ENCODE measurements around the gene LSM3. TPM values are rescaled to one million over a fixed set of nuclear protein-coding genes. Genes with fewer than 3 reads are reported as not detected.
A peak's percentile ranks its signal among the peaks of the same experiment; 100 is the strongest.
"Not testable (repeated sequence)": the region's sequence is repeated elsewhere in the genome, so short reads cannot be mapped to it uniquely, and the experiment has no call there.

LSM3 gene
- total RNA-seq, 2 donors from 2014 or later, result 9.1 to 9.9 TPM

DNA sequence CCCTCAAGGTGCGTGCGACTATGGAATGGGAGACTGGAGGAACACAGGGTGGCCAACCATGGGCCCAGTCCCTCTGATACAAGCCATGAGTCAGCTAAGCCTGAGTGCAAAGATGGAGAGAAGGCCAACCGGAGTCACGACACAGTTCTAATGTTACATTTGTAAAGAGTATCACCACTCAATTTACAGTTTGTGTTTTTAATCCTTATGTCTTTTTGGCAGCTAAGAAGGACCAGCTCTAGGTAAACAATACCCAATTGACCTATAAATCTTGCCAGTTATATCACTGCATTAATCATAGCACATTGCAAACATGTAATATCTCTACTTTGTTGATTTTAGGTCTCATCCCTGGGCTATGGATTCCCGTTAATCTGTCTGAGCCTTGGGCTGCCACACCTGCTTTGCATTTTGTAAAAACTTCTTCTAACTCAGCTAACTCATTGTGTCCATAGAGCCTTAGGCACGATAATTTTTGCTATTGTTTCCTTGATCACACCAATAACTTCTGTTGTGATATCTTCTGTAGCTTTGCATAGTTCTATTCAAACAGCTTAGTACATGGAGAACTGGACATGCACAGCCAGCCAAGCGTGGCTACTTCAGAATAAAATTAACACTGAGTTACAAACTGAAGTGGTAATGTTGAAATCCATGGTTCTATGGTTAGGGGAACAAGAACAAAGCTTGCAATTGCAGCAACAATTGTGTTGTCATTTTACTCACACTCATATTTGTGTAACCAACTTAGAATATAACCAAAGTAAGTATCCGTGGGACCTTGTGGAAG, 50.3 kb downstream of the LSM3 start:
- no peak for ATAC-seq
- intact Hi-C loops (cut with DNase I, micrococcal nuclease), result no loop called here
- DNase-seq, result no peak

DNA sequence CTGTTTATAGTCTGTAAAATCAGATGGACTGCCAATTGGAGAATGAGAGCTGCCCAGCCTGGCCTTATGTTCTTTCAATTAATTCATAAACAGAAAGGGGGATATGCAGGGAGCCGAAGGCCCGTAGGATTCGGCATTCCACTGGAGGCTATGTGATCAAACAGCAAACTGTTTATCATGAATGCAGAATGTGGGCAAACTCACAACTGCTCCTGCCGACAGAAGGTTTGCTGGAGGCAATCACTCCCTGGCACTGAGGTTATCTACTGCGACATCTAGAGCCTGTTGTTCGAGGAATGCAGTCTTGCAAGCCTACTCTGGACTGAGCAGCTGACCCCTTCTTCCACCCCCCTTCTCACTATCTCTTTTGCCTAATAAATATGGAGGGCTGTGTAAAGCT, 51.1 kb downstream of the LSM3 start:
- intact Hi-C loops (cut with DNase I, micrococcal nuclease); ATAC-seq; DNase-seq: not testable (repeated sequence)

DNA sequence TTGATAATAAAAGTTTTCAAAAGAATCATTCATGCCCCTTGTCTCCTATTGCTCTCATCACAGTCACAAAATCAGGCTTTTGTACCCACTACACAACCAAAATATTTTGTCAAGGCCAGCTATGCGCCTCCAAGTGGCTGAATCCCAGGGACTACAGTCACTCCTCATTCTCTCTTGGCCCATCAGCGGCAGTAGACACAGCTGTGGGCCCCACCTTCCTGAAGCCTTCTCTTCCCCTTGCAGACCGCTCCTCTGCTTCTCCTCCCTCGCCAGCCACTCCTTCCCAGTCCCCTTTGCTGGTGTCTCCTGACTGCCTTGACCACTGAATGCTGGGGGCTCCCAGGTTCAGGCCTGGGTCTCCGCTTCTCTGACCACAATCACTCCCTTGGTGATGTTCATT, 52.1 kb downstream of the LSM3 start:
- intact Hi-C loops (cut with DNase I, micrococcal nuclease), result no loop called here
- DNase-seq (no peak), ATAC-seq (no peak)

DNA sequence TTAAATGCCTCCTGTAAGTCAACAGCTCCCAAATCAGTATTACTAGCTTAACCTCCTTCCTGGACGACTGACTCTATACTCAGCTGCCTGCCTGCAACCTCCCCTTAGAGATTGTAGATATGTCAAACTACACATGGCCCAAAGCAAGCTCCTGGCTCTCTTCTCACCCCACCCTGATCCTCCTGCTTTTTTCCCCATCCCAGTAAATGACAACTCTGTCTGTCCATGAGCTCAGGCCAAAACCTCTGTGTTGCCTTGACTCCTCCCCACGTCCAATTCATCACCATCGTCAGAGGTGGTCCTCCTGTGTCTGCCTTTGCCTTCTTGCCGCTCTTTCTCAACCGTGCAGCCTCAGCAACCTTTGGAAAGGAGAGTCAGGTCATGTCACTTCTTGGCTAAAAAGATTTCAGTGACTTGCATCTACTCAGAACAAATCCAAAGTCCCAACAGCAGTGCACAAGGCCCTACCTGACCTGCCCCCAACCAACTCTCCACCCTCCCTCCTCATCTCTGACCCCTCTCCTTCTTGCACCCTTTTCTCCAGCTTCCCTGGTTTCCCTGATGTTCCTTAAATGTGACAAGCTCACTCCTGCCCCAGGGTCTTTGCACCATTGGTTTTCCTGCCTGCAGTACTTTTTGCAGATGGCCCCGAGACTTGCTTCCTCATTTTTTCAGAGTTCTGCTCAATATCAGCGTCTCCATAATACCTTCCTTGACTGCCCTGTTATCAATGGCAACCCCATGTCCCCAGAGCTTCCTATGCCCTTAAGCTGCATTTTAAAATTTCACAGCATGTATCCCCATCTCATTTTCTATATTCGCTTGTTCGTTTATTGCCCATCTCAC, 52.8 kb downstream of the LSM3 start:
- intact Hi-C loops (cut with DNase I, micrococcal nuclease), result no loop called here
- no peak for DNase-seq
- no peak for ATAC-seq

DNA sequence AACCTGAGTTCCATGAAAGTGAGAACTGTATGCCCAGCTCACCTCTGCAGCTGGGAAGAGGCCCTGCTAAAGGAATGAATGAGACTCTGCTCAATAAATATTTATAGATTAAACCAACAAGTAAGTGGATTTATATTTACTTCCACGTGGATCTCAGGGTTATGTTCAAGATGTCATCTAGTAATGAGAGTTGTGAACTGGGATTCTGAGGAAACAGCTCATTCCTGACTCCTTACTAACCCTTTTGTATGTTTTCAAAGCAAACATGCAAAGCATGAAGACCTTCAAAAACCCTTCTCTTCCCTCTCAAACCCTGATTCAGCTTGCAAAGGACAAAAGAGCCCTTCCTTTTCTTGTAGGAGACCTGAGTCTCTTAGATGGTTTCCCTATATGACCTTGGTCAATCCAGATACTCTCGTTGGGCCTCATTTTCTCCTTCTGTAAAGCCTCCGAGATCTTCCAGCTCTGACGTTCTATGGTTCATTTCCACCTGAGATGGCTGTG, 53.4 kb downstream of the LSM3 start:
- intact Hi-C loops (cut with DNase I, micrococcal nuclease), result no loop called here

DNA sequence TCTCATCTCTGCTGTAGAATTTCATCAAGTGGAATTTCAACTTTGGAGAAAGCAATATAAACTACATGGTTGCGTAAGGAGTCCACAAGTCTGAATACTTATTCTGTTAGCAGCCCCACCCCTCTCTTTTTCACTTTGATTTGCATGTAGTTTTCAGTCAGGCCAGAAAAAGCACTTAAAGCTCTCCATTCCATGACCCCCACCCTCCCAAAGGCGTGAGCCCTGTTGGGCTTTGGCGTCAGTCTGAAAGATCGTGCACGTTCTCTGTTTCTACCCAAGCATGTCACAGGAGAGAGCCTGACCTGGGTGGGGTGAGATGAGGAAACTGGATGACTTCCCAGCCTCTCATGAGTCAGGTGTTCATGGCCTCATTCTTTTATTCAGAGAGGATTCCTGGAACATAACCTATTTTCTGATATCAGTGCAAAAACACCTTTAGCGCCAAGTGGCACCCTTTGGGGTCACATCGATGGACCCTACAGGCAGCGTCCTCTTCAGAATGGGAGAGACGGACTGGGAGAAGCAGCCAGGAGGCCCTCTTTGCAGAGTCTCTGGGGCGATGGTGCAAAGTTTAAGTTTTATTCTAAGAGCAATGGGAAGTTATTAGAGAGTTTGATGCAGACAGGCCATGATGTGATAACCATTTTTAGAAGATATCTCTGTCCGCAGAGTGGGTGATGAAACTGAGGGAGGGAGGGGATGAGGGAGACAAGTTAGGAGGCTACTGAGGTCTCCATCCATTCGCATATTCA, 55.8 kb downstream of the LSM3 start:
- DNase-seq, result peak; percentile 52 to 80
- intact Hi-C loops (cut with DNase I, micrococcal nuclease), result no loop called here
- peak; percentile 89 for ATAC-seq

More for the DNA sequence above, 53.4 kb downstream of the LSM3 start:
- no peak for DNase-seq
- no peak for ATAC-seq

DNA sequence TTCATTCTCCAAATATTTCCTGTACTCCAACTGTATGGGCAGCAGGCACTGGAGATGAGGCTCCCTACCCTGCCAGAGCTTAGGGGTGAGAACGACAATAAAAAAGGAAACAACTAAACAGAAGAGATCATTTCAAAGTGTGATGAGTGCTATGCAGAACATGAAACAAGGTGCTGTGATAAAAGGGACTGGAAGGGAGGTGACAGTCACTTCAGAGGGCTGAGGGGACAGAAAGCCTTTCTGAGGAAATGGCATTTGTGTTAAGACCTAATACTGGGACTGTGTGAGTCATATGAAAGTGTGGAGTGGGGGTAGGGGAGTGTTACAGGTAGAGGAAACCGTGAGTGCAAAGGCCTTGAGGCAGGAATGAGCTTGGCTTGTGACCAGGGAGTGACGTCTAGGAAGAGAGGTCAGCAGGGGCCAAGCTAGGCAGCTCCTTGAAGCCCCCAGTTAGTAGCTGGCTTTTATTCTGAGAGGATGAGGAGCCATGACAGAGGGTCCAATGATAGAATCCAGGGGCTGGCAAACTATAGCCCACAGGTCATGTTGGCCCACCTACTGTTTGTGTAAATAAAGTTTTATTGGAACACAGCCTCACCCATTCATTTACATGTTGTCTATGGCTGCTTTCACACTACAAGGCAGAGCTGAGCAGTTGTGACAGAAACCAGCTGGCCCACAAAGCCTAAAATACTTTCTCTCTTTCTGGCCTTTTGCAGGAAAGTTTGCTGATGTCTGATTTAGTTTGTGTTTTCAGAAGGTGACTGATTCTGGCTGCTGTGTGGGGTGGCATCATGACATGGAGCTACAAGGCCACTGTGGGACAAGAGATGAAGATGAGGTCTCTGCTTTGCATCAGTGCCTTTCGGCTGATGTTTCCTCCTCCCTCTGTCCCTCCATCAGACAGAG, 56.6 kb downstream of the LSM3 start:
- DNase-seq (peak; percentile 66 to 80), ATAC-seq (peak; percentile 78)
- intact Hi-C loops (cut with DNase I, micrococcal nuclease), result no loop called here

DNA sequence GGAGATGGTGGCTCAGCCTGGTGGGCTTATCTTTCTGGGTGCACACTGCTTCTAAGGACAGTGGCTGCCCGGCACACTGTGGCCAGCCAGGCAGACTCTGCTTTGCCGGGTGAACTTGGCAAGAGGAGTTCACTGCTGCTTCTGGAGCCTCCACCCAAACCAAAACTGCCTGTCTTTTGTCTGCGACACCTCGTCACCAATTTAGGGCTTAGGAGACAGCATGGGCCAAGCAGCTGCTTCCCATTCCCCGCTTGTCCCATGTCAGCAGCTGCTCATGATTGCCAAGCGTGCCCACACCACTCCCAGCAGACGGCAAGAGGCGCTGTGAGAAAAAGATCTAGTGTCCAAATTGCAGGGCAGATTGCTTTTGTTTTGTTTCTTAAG, 57.3 kb downstream of the LSM3 start:
- no peak for DNase-seq
- ATAC-seq, result no peak
- intact Hi-C loops (cut with DNase I, micrococcal nuclease), result no loop called here

DNA sequence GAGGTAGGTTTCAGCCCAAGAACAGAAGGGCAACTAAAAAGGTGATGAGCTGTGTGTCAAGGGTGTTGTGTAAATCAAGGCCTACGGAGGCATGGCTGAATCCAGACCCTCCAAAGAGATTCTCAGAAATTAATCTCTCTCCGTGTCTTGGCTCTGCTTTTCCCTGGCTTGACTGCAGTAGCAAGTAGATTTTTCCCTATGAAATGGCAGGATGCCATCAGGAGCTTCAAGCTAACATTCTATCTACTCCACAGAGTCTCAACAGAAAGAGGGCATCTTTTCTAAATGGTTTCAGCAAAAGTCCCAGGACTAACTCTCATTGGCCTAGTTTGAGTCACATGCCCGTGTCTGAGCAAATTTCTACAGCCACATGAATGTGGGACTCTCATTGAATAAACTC, 58.3 kb downstream of the LSM3 start:
- ATAC-seq (no peak), DNase-seq (no peak)
- intact Hi-C loops (cut with DNase I, micrococcal nuclease), result no loop called here

DNA sequence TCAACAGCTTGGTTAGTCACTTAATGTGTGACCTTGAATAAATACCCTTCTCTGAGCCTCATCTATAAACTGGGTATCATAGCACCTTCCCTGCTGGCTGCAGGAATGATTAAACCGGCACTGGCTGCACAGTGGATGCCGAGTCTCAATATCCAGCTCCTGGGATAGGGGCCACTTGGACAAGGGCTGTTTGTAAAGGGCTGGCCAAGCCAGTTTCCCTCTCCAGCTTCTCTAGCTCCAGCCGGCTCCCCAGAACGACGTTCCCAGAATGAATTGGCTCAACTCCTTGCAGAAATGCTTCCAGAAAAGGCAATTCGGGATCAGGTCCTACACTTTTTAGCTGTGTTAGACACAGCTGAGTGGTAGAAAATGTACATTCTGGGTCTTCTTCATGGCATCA, 58.8 kb downstream of the LSM3 start:
- ATAC-seq, result no peak
- no peak for DNase-seq
- intact Hi-C loops (cut with DNase I, micrococcal nuclease), result no loop called here

DNA sequence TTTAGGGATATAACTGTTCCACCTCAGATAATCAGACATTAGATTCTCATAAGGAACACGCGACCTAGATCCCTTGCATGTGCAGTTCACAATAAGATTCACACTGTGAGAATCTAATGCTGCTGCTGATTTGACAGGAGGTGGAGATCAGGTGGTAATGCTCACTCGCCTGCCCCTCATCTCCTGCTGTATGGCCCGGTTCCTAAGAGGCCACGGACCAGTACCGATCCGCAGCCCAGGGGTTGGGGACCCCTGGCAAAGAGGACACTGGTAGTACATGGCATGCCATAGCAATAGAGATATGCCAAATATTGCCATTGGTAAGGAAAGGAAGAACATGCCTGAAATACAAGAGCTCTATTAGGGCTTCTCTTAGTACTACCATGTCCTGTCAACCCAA, 59.7 kb downstream of the LSM3 start:
- intact Hi-C loops (cut with DNase I, micrococcal nuclease), result no loop called here
- DNase-seq (no peak), ATAC-seq (no peak)

DNA sequence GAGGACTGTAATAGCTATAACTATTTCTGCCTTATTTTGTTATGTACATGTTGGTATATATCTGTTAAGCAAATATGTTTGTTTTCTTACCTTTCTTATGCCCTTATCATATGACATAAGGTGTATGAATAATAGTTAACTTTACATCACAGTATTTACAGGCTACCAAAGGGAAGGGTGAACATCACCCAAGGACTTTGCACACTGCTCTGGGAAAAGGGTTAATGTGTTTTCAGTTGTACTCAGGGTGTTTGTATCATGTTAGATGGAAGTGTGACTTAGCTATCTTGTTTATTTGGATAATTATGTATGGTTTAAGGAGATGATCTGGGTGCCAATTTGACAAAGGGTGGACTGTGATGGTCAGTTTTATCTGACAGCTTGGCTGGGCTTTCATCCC, 60.3 kb downstream of the LSM3 start:
- intact Hi-C loops (cut with DNase I, micrococcal nuclease), result no loop called here
- DNase-seq, result no peak
- ATAC-seq, result no peak

DNA sequence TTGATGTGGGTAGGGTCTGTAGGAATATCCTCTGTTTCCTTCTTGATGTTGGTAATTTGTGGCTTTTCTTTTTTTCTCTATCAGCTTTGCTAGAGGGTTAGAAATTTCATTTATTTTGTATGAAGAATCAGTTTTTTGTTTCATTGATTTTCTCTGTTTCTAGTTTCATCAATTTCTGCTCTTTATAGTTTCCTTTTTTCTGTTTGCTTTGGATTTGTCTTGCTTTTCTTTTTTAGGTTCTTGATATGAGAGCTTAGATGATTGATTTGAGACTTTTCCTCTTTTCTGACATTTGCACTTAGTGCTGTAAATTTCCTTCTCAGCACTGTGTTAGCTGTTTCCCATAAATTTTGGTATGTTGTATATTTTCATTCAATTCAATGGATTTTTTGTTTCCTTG, 61.3 kb downstream of the LSM3 start:
- DNase-seq, result no peak
- ATAC-seq, result no peak
- intact Hi-C loops (cut with DNase I, micrococcal nuclease), result no loop called here

DNA sequence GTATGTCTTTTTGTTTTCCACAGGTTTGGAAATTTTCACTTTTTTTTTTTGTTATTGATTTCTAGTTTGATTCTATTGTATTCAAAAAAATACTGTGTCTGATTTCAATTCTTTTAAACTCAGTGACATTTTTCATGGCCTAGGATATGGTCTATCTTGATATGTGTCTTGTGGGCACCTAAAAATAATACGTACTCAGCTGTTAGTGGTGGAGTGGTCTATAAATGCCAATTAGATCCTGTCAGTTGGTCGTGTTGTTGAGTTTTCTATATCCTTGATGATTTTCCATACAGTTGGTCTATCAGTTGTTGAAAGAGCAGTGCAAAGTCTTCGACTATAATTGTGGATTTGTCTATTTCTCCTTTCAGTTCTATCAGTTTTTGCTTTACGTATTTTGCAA, 61.7 kb downstream of the LSM3 start:
- DNase-seq (no peak), ATAC-seq (no peak)
- intact Hi-C loops (cut with DNase I, micrococcal nuclease), result no loop called here

DNA sequence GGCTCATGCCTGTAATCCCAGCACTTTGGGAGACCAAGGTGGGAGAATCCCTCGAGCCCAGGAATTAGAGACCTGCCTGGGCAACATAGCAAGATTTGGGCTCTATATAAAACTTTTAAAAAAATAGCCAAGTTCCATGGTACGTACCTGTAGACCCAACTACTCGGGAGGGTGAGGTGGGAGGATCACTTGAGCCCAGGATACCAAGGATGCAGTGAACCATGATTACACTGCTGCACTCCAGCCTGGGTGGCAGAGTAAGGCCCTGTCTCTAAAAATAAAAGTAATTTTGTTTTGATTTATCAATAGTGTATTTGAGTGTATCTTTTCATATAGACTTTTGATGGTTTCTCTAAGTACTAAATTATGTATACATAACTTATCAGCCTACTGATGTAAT, 63.1 kb downstream of the LSM3 start:
- intact Hi-C loops (cut with DNase I, micrococcal nuclease), result no loop called here
- ATAC-seq, result no peak
- no peak for DNase-seq

DNA sequence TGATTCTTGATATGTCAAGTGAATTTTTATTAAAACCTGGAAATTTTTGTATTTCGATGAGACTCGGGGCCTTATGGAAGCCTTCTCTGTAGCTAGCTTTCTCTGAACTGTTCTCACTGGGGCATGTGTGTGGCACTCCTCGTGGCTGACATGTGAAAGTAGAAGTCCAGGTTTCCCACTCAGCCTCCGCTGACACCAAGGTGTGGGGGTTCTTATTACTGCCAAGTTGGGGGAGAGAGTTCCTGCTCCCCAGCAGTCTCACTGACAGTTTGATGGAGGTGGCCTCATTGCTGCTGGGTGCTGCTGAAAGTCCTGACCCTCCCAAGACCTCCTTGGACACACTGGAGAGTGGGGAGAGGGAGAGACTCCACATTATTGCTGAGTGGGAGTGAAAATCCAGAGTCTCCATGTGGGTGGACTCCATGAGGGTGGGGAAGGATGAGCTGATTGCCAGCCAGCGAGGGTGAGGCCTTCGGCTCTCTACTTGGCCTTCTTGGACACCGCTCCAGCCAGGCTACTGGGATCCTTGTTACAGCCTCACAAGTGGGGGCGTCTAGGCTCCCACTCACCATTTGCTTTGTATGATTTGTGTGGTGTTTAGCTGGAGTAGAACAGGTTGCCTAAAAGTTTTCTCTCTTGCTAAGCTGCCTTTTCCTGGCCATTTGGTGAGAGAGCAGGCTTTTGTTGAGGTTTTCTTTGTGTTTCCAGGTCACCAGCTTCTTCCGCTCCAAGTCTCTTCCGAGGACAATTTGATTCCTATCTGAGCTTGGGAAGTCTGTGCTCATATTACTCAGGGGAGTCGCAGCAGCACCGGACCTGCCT, 64.1 kb downstream of the LSM3 start:
- ATAC-seq (no peak), DNase-seq (no peak)
- intact Hi-C loops (cut with DNase I, micrococcal nuclease), result no loop called here

DNA sequence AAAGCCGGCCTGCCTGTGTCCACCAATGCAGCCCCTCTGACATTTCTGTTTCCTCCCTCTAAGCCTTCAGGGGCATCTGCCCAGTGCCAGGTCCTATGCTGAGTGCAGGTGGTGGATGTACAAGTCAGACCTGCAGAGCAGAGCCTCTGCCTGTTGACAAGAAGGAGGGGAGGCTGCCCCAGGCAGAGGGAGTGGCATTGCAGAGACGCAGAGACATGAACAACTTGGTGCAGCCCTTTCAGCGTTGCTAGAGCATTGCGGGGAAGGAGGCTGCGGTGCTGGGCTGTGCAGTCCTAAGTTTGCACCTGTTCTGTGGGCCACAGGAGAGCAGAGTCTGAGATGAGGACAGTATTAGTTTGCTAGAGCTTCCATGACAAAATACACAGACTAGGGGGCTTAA, 65.2 kb downstream of the LSM3 start:
- ATAC-seq, result no peak
- DNase-seq, result no peak
- intact Hi-C loops (cut with DNase I, micrococcal nuclease), result no loop called here
